HEK293 (cell line): ENCODE measurements around the gene DHRS7.

Experiments used
- CTCF ChIA-PET: fragments of 350-600 bp; formaldehyde crosslinking; extraction: SDS; loops from one replicate; lab custom pipeline; 2021; ENCODE audit warnings: antibody characterized with exemption; lab: Yijun Ruan, JAX
- POLR2A ChIA-PET: fragments of 300-600 bp; formaldehyde crosslinking; extraction: SDS; loops from one replicate; lab custom pipeline; 2020; ENCODE audit warnings: antibody characterized with exemption, inconsistent platforms; lab: Yijun Ruan, JAX
- H3K27ac ChIP-seq: fragments of 200-500 bp; sonication (Bioruptor generic); 2 replicates; pipeline ENCODE4 v1.5.1; 2014; ENCODE audit warnings: low read depth, low read length, control low read depth, inconsistent platforms; ENCODE audit errors: extremely low read depth
- H3K36me3 ChIP-seq, 2 experiments: fragments of 200-500 bp in 1 of 2; sonication (Bioruptor generic) in 1 of 2; 1 replicate in 1 of 2; 2 replicates in 1 of 2; pipeline ENCODE4 v1.5.1; 2014 to 2017; ENCODE audit warnings: inconsistent platforms in 2 of 2, low read length in 2 of 2; ENCODE audit not compliant: control insufficient read depth in 2 of 2, insufficient read depth in 1 of 2
- H3K4me1 ChIP-seq: fragments of 200-500 bp; sonication (Bioruptor generic); 2 replicates; pipeline ENCODE4 v1.5.1; 2014; ENCODE audit warnings: mild to moderate bottlenecking, low read length, inconsistent platforms; ENCODE audit not compliant: control insufficient read depth, insufficient read depth
- H3K4me3 ChIP-seq: 2 replicates; pipeline ENCODE4 v1.5.1; 2011; ENCODE audit warnings: low read depth, mild to moderate bottlenecking, control low read depth, low read length, moderate library complexity
- H3K9me3 ChIP-seq: fragments of 200-500 bp; sonication (Bioruptor generic); 2 replicates; pipeline ENCODE4 v1.5.1; 2014; ENCODE audit warnings: low read depth, low read length, inconsistent platforms; ENCODE audit not compliant: control insufficient read depth, insufficient read depth
- BCL6B ChIP-seq: fragments of 450-650 bp; formaldehyde crosslinking; IDR thresholded peaks from 2 replicates; pipeline ENCODE4 v1.5.1; 2017; ENCODE audit warnings: missing biosample characterization, missing genetic modification characterization
- GLI2 ChIP-seq: fragments of 450-650 bp; formaldehyde crosslinking; IDR thresholded peaks from 2 replicates; pipeline ENCODE4; 2017; ENCODE audit warnings: missing biosample characterization, missing genetic modification characterization, low read depth, borderline replicate concordance
- KLF1 ChIP-seq: fragments of 450-650 bp; formaldehyde crosslinking; IDR thresholded peaks from 2 replicates; pipeline ENCODE4 v1.5.1; 2016; ENCODE audit warnings: missing biosample characterization, missing genetic modification characterization
- KLF9 ChIP-seq: fragments of 450-650 bp; formaldehyde crosslinking; IDR thresholded peaks from 2 replicates; pipeline ENCODE4 v1.5.1; 2016; ENCODE audit warnings: missing biosample characterization, missing genetic modification characterization, low read depth
- PRDM6 ChIP-seq: fragments of 450-650 bp; formaldehyde crosslinking; IDR thresholded peaks from 2 replicates; pipeline ENCODE4 v1.5.1; 2017; ENCODE audit warnings: missing biosample characterization, missing genetic modification characterization
- TCF7L2 ChIP-seq: IDR thresholded peaks from 2 replicates; pipeline ENCODE4 v1.6.1; 2011; ENCODE audit warnings: low read depth, mild to moderate bottlenecking, inconsistent platforms, low read length, moderate library complexity, borderline replicate concordance
- ZBTB48 ChIP-seq: fragments of 450-650 bp; formaldehyde crosslinking; IDR thresholded peaks from 2 replicates; pipeline ENCODE4 v1.5.1; 2016; ENCODE audit warnings: missing biosample characterization, missing genetic modification characterization
- ZEB2 ChIP-seq: fragments of 450-650 bp; formaldehyde crosslinking; IDR thresholded peaks from 2 replicates; pipeline ENCODE4 v1.5.1; 2016; ENCODE audit warnings: missing biosample characterization, missing genetic modification characterization
- ZNF157 ChIP-seq: fragments of 450-650 bp; formaldehyde crosslinking; IDR thresholded peaks from 2 replicates; pipeline ENCODE4 v1.5.1; 2016; ENCODE audit warnings: missing biosample characterization, missing genetic modification characterization
- ZNF16 ChIP-seq: fragments of 450-650 bp; formaldehyde crosslinking; IDR thresholded peaks from 2 replicates; pipeline ENCODE4 v1.5.1; 2016; ENCODE audit warnings: low read depth, missing biosample characterization, missing genetic modification characterization
- ZNF211 ChIP-seq: fragments of 450-650 bp; formaldehyde crosslinking; IDR thresholded peaks from 2 replicates; pipeline ENCODE4 v1.5.1; 2016; ENCODE audit warnings: low read depth, missing biosample characterization, missing genetic modification characterization
- ZNF221 ChIP-seq: fragments of 450-650 bp; formaldehyde crosslinking; IDR thresholded peaks from 2 replicates; pipeline ENCODE4 v1.5.1; 2017; ENCODE audit warnings: missing biosample characterization, missing genetic modification characterization, borderline replicate concordance
- ZNF248 ChIP-seq: fragments of 450-650 bp; formaldehyde crosslinking; IDR thresholded peaks from 2 replicates; pipeline ENCODE4 v1.5.1; 2017; ENCODE audit warnings: missing biosample characterization, missing genetic modification characterization
- ZNF266 ChIP-seq: fragments of 450-650 bp; formaldehyde crosslinking; IDR thresholded peaks from 2 replicates; pipeline ENCODE4 v1.5.1; 2016; ENCODE audit warnings: missing biosample characterization, missing genetic modification characterization, low read depth
- ZNF350 ChIP-seq: fragments of 450-650 bp; formaldehyde crosslinking; IDR thresholded peaks from 2 replicates; pipeline ENCODE4 v1.5.0; 2017; ENCODE audit warnings: missing biosample characterization, mild to moderate bottlenecking, missing genetic modification characterization
- ZNF416 ChIP-seq: fragments of 450-650 bp; formaldehyde crosslinking; IDR thresholded peaks from 2 replicates; pipeline ENCODE4 v1.5.1; 2016; ENCODE audit warnings: missing biosample characterization, missing genetic modification characterization
- ZNF433 ChIP-seq: fragments of 450-650 bp; formaldehyde crosslinking; IDR thresholded peaks from 2 replicates; pipeline ENCODE4 v1.5.1; 2016; ENCODE audit warnings: missing biosample characterization, missing genetic modification characterization, low read depth
- ZNF521 ChIP-seq: fragments of 450-650 bp; formaldehyde crosslinking; IDR thresholded peaks from 2 replicates; pipeline ENCODE4 v1.5.1; 2017; ENCODE audit warnings: missing biosample characterization, mild to moderate bottlenecking, missing genetic modification characterization
- ZNF654 ChIP-seq: fragments of 450-650 bp; formaldehyde crosslinking; IDR thresholded peaks from 2 replicates; pipeline ENCODE4 v1.5.1; 2016; ENCODE audit warnings: low read depth, missing biosample characterization, missing genetic modification characterization
- TF ChIP-seq, protein P1 (sequence below): fragments of 450-650 bp; formaldehyde crosslinking; IDR thresholded peaks from 2 replicates; pipeline ENCODE4 v1.5.1; 2016; ENCODE audit warnings: missing biosample characterization, missing genetic modification characterization
- TF ChIP-seq, protein P2 (sequence below): fragments of 450-650 bp; formaldehyde crosslinking; IDR thresholded peaks from 2 replicates; pipeline ENCODE4 v1.5.1; 2016; ENCODE audit warnings: missing biosample characterization, missing genetic modification characterization
- TF ChIP-seq, protein P3 (sequence below): fragments of 450-650 bp; formaldehyde crosslinking; IDR thresholded peaks from 2 replicates; pipeline ENCODE4 v1.5.1; 2016; ENCODE audit warnings: missing biosample characterization, missing genetic modification characterization

DHRS7 gene

GRCh38 chr14:60204104-60204842 lies 39.1 kb upstream of the DHRS7 start:
- H3K27ac ChIP-seq: no peak overlapping the region
- TF ChIP-seq PRDM6 (tag by site-specific recombination) (no peak), ZNF16 (tag by site-specific recombination) (no peak), ZBTB48 (tag by site-specific recombination) (no peak), ZNF157 (tag by site-specific recombination) (no peak), ZNF221 (tag by site-specific recombination) (no peak), KLF9 (tag by site-specific recombination) (no peak), ZNF350 (tag by site-specific recombination) (no peak), GLI2 (tag by site-specific recombination) (no peak)
- TF ChIP-seq, protein P1, sequence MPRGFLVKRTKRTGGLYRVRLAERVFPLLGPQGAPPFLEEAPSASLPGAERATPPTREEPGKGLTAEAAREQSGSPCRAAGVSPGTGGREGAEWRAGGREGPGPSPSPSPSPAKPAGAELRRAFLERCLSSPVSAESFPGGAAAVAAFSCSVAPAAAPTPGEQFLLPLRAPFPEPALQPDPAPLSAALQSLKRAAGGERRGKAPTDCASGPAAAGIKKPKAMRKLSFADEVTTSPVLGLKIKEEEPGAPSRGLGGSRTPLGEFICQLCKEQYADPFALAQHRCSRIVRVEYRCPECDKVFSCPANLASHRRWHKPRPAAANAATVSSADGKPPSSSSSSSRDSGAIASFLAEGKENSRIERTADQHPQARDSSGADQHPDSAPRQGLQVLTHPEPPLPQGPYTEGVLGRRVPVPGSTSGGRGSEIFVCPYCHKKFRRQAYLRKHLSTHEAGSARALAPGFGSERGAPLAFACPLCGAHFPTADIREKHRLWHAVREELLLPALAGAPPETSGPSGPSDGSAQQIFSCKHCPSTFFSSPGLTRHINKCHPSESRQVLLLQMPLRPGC (tag by site-specific recombination): no peak
- no peaks in the 10 kb centered on the region for H3K9me3 ChIP-seq
- H3K4me3 ChIP-seq: no peak overlapping the region
- POLR2A ChIA-PET: no interaction called here
- H3K4me1 ChIP-seq: no peaks in the 10 kb centered on the region
- CTCF ChIA-PET: no interaction called here
- H3K36me3 ChIP-seq: no peaks in the 10 kb centered on the region

- Histone ChIP-seq H3K4me1 (no peaks in the 10 kb centered on the region), H3K36me3 (no peaks in the 10 kb centered on the region), H3K9me3 (no peaks in the 10 kb centered on the region), H3K4me3 (no peak overlapping the region), H3K27ac (no peak overlapping the region)
- ChIA-PET POLR2A (no interaction called here), CTCF (no interaction called here)
- TF ChIP-seq TCF7L2: no peak
- TF ChIP-seq KLF9 (tag by site-specific recombination): no peak
- no peak for TF ChIP-seq BCL6B (tag by site-specific recombination)
- TF ChIP-seq KLF1 (tag by site-specific recombination): no peak
- no peak for TF ChIP-seq ZEB2 (tag by site-specific recombination)
- TF ChIP-seq, protein P2, sequence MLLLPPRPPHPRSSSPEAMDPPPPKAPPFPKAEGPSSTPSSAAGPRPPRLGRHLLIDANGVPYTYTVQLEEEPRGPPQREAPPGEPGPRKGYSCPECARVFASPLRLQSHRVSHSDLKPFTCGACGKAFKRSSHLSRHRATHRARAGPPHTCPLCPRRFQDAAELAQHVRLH (tag by site-specific recombination): no peak
- TF ChIP-seq, protein P3, sequence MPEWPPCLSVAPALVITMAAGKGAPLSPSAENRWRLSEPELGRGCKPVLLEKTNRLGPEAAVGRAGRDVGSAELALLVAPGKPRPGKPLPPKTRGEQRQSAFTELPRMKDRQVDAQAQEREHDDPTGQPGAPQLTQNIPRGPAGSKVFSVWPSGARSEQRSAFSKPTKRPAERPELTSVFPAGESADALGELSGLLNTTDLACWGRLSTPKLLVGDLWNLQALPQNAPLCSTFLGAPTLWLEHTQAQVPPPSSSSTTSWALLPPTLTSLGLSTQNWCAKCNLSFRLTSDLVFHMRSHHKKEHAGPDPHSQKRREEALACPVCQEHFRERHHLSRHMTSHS (tag by site-specific recombination): no peak
- no peak for TF ChIP-seq ZNF521 (tag by site-specific recombination)
- TF ChIP-seq ZNF248 (tag by site-specific recombination): no peak
- TF ChIP-seq ZNF211 (tag by site-specific recombination): no peak
- TF ChIP-seq ZNF266 (tag by site-specific recombination): no peak
- no peak for TF ChIP-seq ZNF654
- no peak for TF ChIP-seq ZNF416 (tag by site-specific recombination)
- TF ChIP-seq ZNF433 (tag by site-specific recombination): no peak
These were observed 34.1 kb upstream of the DHRS7 start for GRCh38 chr14:60199321-60199720.
